ENCODE measurements around the gene CRIM1. TPM values are rescaled to one million over a fixed set of nuclear protein-coding genes. Genes with fewer than 3 reads are reported as not detected.

Gene CRIM1
- total RNA-seq, 6 experiments from 2014 or later: 731 to 946 (median 839) TPM

DNA sequence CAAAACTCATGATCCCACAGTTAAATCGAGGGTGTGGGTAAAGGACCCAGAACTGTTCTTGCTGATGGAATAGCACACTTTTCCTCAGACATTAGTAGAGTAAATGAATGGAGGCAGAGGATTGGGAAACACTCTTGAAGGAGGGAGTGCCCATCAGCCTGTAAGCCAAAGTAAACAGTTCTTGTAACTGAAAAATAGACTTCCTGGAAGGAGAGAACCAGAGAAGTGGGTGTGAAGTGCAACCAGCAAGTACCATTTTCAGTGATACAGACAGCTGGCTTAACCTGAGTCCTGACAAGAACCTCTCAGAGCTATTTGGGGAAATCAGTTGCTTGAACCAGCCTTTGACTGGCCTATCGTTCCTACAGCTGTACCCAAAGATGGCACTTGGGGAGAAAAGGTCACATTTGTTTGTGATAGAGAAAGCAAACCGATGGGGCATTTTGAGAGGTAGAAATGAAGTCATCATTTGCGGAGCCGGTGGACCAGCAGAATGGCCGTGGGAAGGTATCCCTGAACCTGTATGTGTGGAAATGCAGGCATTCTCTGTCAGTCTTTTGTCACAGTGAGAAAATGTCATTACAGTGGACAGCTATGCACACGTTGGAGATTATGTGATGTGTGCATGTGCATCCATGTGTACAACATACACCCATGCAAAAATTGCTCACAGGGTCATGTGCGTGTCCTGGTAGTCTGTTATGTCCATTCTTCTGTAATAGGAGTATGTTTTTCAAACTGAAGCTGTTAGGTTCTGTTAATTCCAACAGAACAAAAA is 17.8 kb downstream of the CRIM1 start:
- H3K36me3 Mint-ChIP-seq (ENCODE audit: low read depth): peaks cover 71% of the 10 kb centered on the region
- H3K4me1 Mint-ChIP-seq (ENCODE audit: low read depth): peaks cover 100% of the 10 kb centered on the region
- no peaks in the 10 kb centered on the region for H3K9me3 Mint-ChIP-seq
- DNase-seq: peak; percentile 43
- TF ChIP-seq, protein P1, sequence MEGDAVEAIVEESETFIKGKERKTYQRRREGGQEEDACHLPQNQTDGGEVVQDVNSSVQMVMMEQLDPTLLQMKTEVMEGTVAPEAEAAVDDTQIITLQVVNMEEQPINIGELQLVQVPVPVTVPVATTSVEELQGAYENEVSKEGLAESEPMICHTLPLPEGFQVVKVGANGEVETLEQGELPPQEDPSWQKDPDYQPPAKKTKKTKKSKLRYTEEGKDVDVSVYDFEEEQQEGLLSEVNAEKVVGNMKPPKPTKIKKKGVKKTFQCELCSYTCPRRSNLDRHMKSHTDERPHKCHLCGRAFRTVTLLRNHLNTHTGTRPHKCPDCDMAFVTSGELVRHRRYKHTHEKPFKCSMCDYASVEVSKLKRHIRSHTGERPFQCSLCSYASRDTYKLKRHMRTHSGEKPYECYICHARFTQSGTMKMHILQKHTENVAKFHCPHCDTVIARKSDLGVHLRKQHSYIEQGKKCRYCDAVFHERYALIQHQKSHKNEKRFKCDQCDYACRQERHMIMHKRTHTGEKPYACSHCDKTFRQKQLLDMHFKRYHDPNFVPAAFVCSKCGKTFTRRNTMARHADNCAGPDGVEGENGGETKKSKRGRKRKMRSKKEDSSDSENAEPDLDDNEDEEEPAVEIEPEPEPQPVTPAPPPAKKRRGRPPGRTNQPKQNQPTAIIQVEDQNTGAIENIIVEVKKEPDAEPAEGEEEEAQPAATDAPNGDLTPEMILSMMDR (IDR thresholded peaks at IDR 0.05): no peak
- peak overlapping the region; percentile 78 for H3K27ac Mint-ChIP-seq
- peaks cover 13% of the 10 kb centered on the region for H3K27me3 Mint-ChIP-seq (ENCODE audit: insufficient read depth)
- H3K4me3 Mint-ChIP-seq: peak overlapping the region; percentile 75

DNA sequence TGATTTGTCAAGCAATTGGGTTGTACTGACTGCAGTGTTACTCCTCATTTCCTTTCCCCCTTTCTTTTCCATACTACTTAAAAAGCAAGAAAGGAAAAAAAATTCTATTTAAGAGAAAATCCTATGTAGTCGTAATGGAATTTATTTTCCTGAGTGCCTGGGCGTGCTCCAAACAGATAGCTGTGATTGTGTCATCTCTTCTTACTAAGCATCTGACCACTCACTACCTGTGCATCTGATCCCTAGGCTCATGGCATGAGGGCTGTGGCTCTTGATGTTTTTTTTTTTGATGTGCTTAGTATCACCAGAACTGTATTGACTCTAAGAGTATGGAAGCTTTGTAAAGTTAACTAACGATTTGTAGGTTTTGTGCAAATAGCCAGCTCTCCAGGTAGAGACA is 19.0 kb downstream of the CRIM1 start:
- TF ChIP-seq, protein P1 (IDR thresholded peaks at IDR 0.05): no peak
- no peak for DNase-seq
- Mint-ChIP-seq H3K27ac (peak overlapping the region; percentile 50), H3K36me3 (ENCODE audit: low read depth) (peaks cover 73% of the 10 kb centered on the region), H3K27me3 (ENCODE audit: insufficient read depth) (peaks cover 8% of the 10 kb centered on the region), H3K4me3 (peak overlapping the region; percentile 49), H3K4me1 (ENCODE audit: low read depth) (peaks cover 100% of the 10 kb centered on the region), H3K9me3 (no peaks in the 10 kb centered on the region)

GRCh38 chr2:36376319-36376765 is 20.8 kb downstream of the CRIM1 start:
- DNase-seq: no peak
- TF ChIP-seq, protein P1 (IDR thresholded peaks at IDR 0.05): no peak
- Mint-ChIP-seq H3K4me1 (ENCODE audit: low read depth) (peaks cover 100% of the 10 kb centered on the region), H3K36me3 (ENCODE audit: low read depth) (peaks cover 67% of the 10 kb centered on the region), H3K9me3 (no peaks in the 10 kb centered on the region), H3K27ac (peak overlapping the region; percentile 77), H3K27me3 (ENCODE audit: insufficient read depth) (peaks cover 20% of the 10 kb centered on the region), H3K4me3 (peak overlapping the region; percentile 64)

DNA sequence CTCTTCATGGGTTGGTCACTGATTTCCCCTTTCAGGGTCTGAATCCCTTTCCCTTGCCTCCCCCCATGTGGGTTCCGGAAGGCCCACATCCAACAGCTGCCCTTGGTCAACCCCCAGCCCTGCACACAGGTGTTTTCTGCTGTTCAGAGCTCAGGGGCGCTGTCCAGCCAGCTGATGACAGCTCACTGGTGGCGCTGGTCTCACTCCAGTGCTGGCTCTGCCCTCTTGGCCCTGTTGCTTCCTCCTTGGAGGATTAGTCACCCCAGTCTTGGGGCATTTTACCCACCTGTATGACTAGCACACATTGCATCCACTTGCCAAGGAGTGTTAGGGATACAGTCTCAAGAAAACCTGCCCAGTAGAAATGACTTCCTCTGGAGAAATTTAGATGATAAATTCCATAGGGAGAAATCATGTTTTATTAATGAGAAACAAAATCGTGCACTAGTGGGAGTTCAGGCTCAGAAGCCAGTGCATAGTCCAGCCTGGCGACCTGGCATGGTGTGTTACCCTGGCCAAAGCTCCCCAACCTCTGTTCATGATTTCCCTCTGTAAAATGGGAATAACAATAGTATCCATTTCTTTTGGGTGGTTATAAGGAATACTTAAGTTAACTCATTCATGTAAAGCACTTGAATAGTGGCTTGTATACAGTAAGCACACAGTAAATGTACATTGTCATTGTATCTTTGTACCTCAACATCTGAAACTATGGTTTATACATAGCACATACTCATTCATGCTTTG is 21.6 kb downstream of the CRIM1 start:
- DNase-seq: peak; percentile 37
- no peaks in the 10 kb centered on the region for H3K9me3 Mint-ChIP-seq
- H3K27ac Mint-ChIP-seq: peak overlapping the region; percentile 77
- H3K27me3 Mint-ChIP-seq (ENCODE audit: insufficient read depth): peaks cover 20% of the 10 kb centered on the region
- TF ChIP-seq, protein P1 (IDR thresholded peaks at IDR 0.05): no peak
- peak overlapping the region; percentile 64 for H3K4me3 Mint-ChIP-seq
- peaks cover 75% of the 10 kb centered on the region for H3K36me3 Mint-ChIP-seq (ENCODE audit: low read depth)
- H3K4me1 Mint-ChIP-seq (ENCODE audit: low read depth): peaks cover 100% of the 10 kb centered on the region

- TF ChIP-seq, protein P1 (IDR thresholded peaks at IDR 0.05): no peak
- peaks cover 18% of the 10 kb centered on the region for H3K27me3 Mint-ChIP-seq (ENCODE audit: insufficient read depth)
- H3K9me3 Mint-ChIP-seq: no peaks in the 10 kb centered on the region
- peak overlapping the region; percentile 59 for H3K4me3 Mint-ChIP-seq
- peak overlapping the region; percentile 84 for H3K27ac Mint-ChIP-seq
- H3K36me3 Mint-ChIP-seq (ENCODE audit: low read depth): peaks cover 76% of the 10 kb centered on the region
- no peak for DNase-seq
- H3K4me1 Mint-ChIP-seq (ENCODE audit: low read depth): peaks cover 97% of the 10 kb centered on the region
Measured at GRCh38 chr2:36379710-36380448, 24.3 kb downstream of the CRIM1 start.

Data from HFFc6 (cell line).